Transverse colon (tissue), 4 donors: Measurements from ENCODE around the gene RGS7. TPM values are rescaled to one million over a fixed set of nuclear protein-coding genes. Genes with fewer than 3 reads are reported as not detected.

ENCODE experiments used
- DNase-seq: peaks from one replicate; pipeline ENCODE4 v3.0.0-alpha.2; 2019
- H3K27ac ChIP-seq, 4 donors: fragments of 200-600 bp; sonication (generic); 2 replicates each; pipeline ENCODE4 v1.5.1; 2016 to 2018; ENCODE audit warnings: inconsistent platforms in 4 of 4
- H3K27me3 ChIP-seq: fragments of 200-600 bp; sonication (generic); 2 replicates; pipeline ENCODE4 v1.5.1; 2017; ENCODE audit warnings: inconsistent platforms
- H3K36me3 ChIP-seq, 4 donors: fragments of 200-600 bp; sonication (generic); 2 replicates each; pipeline ENCODE4 v1.5.1; 2017 to 2019; ENCODE audit warnings: inconsistent platforms in 4 of 4
- H3K4me1 ChIP-seq, 4 donors: fragments of 200-600 bp; sonication (generic); 2 replicates each; pipeline ENCODE4 v1.5.1; 2017 to 2020; ENCODE audit warnings: inconsistent platforms in 4 of 4
- H3K4me3 ChIP-seq, 4 donors: fragments of 200-600 bp; sonication (generic); 1 replicate in 1 of 4; 2 replicates in 3 of 4; pipeline versions ENCODE4 v1.5.1 to v1.6.1; 2017 to 2019; ENCODE audit warnings: inconsistent platforms in 4 of 4
- H3K9me3 ChIP-seq, 2 donors: fragments of 200-600 bp; sonication (generic); 2 replicates each; pipeline ENCODE4 v1.5.1; 2017 to 2019; ENCODE audit warnings: inconsistent platforms in 2 of 2
- CTCF ChIP-seq, 5 experiments: fragments of 200-600 bp in 3 of 5; fragments of 450-650 bp in 2 of 5; sonication (generic) in 3 of 5; IDR thresholded peaks; 1 replicate in 2 of 5; 2 replicates in 3 of 5; pipeline ENCODE4 v1.5.1; 2016 to 2017; ENCODE audit warnings: antibody characterized with exemption in 5 of 5, inconsistent platforms in 3 of 5, mild to moderate bottlenecking in 2 of 5, moderate library complexity in 1 of 5
- EP300 ChIP-seq: sonication (generic); formaldehyde crosslinking; IDR thresholded peaks from one replicate; pipeline ENCODE4 v1.6.1; 2017; ENCODE audit warnings: antibody characterized with exemption, low read depth
- POLR2A ChIP-seq: fragments of 450-650 bp; IDR thresholded peaks from one replicate; pipeline ENCODE4 v1.6.1; 2016; ENCODE audit warnings: antibody characterized with exemption, mild to moderate bottlenecking, moderate library complexity
- POLR2AphosphoS5 ChIP-seq, 3 donors: sonication (generic); formaldehyde crosslinking; IDR thresholded peaks; one replicate each; pipeline ENCODE4 v1.6.1; 2016; ENCODE audit warnings: antibody characterized with exemption in 3 of 3
- WGBS, 2 donors: methylation state at CpG; one replicate each; pipeline ENCODE4 v1.1.5; 2018; ENCODE audit warnings: low coverage in 1 of 2; 5-methylcytosine and 5-hydroxymethylcytosine counted together
- in situ Hi-C, 4 donors: fragments of 200-750 bp; cut with MboI; loops; one replicate each; pipeline versions ENCODE4 v1.15.0 to v1.15.1; 2017; ENCODE audit warnings: low sequenced_read_pairs in 3 of 4, low pct_ligation_motif_present in 1 of 4, low pct_unique_long_range_greater_than_20kb in 1 of 4
- intact Hi-C: fragments of 100-400 bp; cut with DNase I; formaldehyde crosslinking; loops from one replicate; pipeline ENCODE4 v1.15.1; 2023; ENCODE audit warnings: low total_unique reads
- total RNA-seq, 4 donors: library from RNA; depleted of rRNA; stranded (reverse); fragments of >200 nt; gene quantifications; one replicate each; pipeline ENCODE4 v1.1.0, GENCODE V29; 2016

The RGS7 gene
- total RNA-seq, 4 donors from 2014 or later: 1.5 to 2.0 TPM; not detected in 2

DNA sequence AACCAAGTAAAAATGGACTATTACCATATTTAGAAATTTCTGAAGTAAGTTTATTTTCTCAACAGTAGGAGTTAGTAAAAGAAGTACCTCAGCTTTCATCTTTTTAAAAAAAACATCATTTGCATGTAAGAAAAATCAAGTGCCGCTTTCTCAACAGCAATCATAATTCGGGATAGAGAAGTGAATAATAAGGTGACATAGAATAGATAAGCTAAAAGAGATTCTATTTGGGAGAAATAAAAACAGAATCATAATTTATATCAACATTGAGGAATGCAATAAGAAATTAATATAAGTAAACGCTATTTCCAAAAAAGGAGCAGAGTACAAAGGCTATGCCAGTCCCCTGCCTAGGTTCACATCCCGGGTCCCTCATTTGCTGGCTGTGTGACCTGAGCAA is 414.1 kb downstream of the RGS7 start:
- in situ Hi-C loops (loop anchor here in 2 of 4 donors (25.0 kb wide), 1 partner anchor 206 kb away; no protein-coding TSS in a partner anchor), intact Hi-C loops (no loop called here)
- no peaks in the 10 kb centered on the region for H3K36me3 ChIP-seq
- H3K27ac ChIP-seq: no peak overlapping the region
- TF ChIP-seq POLR2AphosphoS5 (IDR thresholded peaks at IDR 0.05) (no peak), CTCF (IDR thresholded peaks at IDR 0.05) (no peak), POLR2A (no peak)
- H3K9me3 ChIP-seq: no peaks in the 10 kb centered on the region
- no peaks in the 10 kb centered on the region for H3K27me3 ChIP-seq
- 88 to 89% methylated on average over 3 to 4 of the region's 4 CpGs for WGBS, 2 donors
- no peaks in the 10 kb centered on the region for H3K4me1 ChIP-seq
- no peak for DNase-seq
- H3K4me3 ChIP-seq: no peak overlapping the region

- 78 to 96% methylated on average over 8 to 12 of the region's 12 CpGs for WGBS, 2 donors
- Histone ChIP-seq H3K4me3 (no peak overlapping the region), H3K27me3 (no peaks in the 10 kb centered on the region), H3K4me1 (no peaks in the 10 kb centered on the region), H3K27ac (no peak overlapping the region), H3K36me3 (no peaks in the 10 kb centered on the region), H3K9me3 (peaks cover 9 to 10% of the 10 kb centered on the region in 2 donors)
- no peak for DNase-seq
- no peak for TF ChIP-seq EP300
- TF ChIP-seq CTCF (IDR thresholded peaks at IDR 0.05): no peak
- no peak for TF ChIP-seq POLR2A
- no peak for TF ChIP-seq POLR2AphosphoS5 (IDR thresholded peaks at IDR 0.05)
- in situ Hi-C loops: loop anchor here in 2 of 4 donors (25.0 kb wide), 1 partner anchor 205 kb away; no protein-coding TSS in a partner anchor
- intact Hi-C loops: no loop called here
These were observed 415.2 kb downstream of the RGS7 start for GRCh38 chr1:240941701-240942370.

DNA sequence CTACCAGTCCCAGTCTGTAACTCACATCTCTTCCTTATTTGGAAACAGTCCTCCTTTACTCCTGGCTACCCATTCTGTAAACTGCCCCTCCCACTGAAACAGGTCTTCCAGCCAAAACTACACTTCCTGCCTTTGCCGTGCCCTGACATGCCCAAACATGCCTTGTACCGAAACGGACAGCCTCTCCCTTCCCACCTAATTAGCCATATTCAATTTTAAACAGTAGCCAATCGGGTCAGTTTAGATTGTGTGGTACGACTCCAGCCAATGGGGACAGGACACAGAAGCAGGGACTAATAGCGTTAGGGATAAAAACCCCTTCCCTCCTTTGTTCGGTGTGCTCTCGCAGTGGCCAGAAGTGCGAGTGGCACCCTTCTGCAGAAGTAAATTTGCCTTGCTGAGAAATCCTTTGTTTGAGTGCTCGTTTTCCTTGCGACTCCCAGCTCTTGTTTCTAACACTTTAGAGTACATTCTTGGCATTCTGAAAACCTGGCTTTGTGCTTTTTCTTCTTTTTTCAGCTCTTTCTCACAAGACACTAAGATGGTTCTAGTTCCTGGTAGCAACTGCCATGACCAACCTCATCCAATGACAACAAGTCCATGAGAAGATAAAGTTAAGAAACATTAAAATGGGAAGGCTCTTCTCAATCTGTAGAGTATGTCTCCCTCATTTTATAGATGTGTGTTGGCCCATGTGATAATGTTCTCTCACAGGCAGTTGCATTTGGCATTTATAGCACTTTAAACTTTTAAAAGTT is 419.9 kb downstream of the RGS7 start:
- Histone ChIP-seq H3K9me3 (peaks cover 16 to 25% of the 10 kb centered on the region in 2 donors), H3K4me1 (no peaks in the 10 kb centered on the region), H3K4me3 (no peak overlapping the region), H3K27me3 (no peaks in the 10 kb centered on the region), H3K36me3 (no peaks in the 10 kb centered on the region), H3K27ac (no peak overlapping the region)
- TF ChIP-seq POLR2A (no peak), POLR2AphosphoS5 (IDR thresholded peaks at IDR 0.05) (no peak), EP300 (no peak), CTCF (IDR thresholded peaks at IDR 0.05) (no peak)
- in situ Hi-C loops (loop anchor here in 2 of 4 donors (25.0 kb wide), 1 partner anchor 200 kb away; no protein-coding TSS in a partner anchor), intact Hi-C loops (no loop called here)
- 85 to 88% methylated on average over 5 to 11 of the region's 11 CpGs for WGBS, 2 donors
- DNase-seq: no peak

DNA sequence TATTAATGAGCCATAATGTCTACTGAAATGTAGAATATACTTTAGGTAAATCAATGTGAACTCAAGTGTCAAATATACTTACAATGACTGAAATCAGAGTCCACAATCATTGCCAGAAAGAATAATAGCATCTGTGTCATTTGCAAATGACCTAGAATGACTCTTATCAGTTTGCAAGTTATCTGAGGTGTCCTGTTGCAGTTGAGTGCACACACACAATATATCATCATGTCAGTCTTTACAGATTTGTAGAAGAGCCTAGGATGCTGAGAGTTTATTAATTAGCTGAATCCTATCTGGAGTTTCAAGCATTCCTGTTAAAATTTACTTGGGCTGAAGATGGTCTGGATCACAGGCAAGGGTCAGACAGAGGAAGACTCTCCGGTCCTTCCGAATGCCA is 421.1 kb downstream of the RGS7 start:
- no peak overlapping the region for H3K27ac ChIP-seq
- no peaks in the 10 kb centered on the region for H3K4me1 ChIP-seq
- TF ChIP-seq POLR2AphosphoS5 (IDR thresholded peaks at IDR 0.05) (no peak), EP300 (no peak), CTCF (IDR thresholded peaks at IDR 0.05) (no peak), POLR2A (no peak)
- no peak overlapping the region for H3K4me3 ChIP-seq
- intact Hi-C loops: no loop called here
- 98 to 100% methylated on average over 2 of the region's 2 CpGs for WGBS, 2 donors
- peaks cover 16 to 25% of the 10 kb centered on the region in 2 donors for H3K9me3 ChIP-seq
- no peaks in the 10 kb centered on the region for H3K27me3 ChIP-seq
- H3K36me3 ChIP-seq: no peaks in the 10 kb centered on the region
- DNase-seq: no peak
- in situ Hi-C loops: loop anchor here in 2 of 4 donors (25.0 kb wide), 1 partner anchor 199 kb away; no protein-coding TSS in a partner anchor
